ENCODE results near the gene CRACDL. TPM values are rescaled to one million over a fixed set of nuclear protein-coding genes. Genes with fewer than 3 reads are reported as not detected.

The CRACDL gene
- total and polyA plus RNA-seq, 2 of the 13 experiments (the other 11 are each of a cell fraction or from before 2014, with no cell fraction given): 0.15 to 0.26 TPM

GRCh38 chr2:98805412-98806171, 130.4 kb downstream of the CRACDL start (continued):
- TF ChIP-seq SP5 (CRISPR knock-in tag; IDR thresholded peaks at IDR 0.05; ENCODE audit: borderline replicate concordance, low read depth): peak; percentile 50; the same call in 1 of the 2 replicates
- TF ChIP-seq ZNF383 (CRISPR knock-in tag; IDR thresholded peaks at IDR 0.05; ENCODE audit: borderline replicate concordance): no peak
- TF ChIP-seq RELA (CRISPR knock-in tag; IDR thresholded peaks at IDR 0.05): no peak; the same call in 1 of the 2 replicates
- 0 out of 2 replicates have a peak, but pooled peaks have one; percentile 27 for TF ChIP-seq ZNF350 (CRISPR knock-in tag; IDR thresholded peaks at IDR 0.05; ENCODE audit: borderline replicate concordance, low read depth)
- peak; percentile 25; the same call in 1 of the 2 replicates for TF ChIP-seq MYNN (CRISPR knock-in tag; IDR thresholded peaks at IDR 0.05; ENCODE audit: low read depth)
- no peak for TF ChIP-seq EEA1 (CRISPR knock-in tag; IDR thresholded peaks at IDR 0.05; ENCODE audit: borderline replicate concordance)
- TF ChIP-seq ZSCAN25 (CRISPR knock-in tag; IDR thresholded peaks at IDR 0.05): peak; percentile 35; the same call in 1 of the 2 replicates
- no peak for TF ChIP-seq ZNF776 (CRISPR knock-in tag; IDR thresholded peaks at IDR 0.05)
- no peak for TF ChIP-seq ZNF800 (CRISPR knock-in tag; IDR thresholded peaks at IDR 0.05)
- TF ChIP-seq, protein P1, sequence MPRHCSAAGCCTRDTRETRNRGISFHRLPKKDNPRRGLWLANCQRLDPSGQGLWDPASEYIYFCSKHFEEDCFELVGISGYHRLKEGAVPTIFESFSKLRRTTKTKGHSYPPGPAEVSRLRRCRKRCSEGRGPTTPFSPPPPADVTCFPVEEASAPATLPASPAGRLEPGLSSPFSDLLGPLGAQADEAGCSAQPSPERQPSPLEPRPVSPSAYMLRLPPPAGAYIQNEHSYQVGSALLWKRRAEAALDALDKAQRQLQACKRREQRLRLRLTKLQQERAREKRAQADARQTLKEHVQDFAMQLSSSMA (CRISPR knock-in tag; IDR thresholded peaks at IDR 0.05): no peak
- no peak for TF ChIP-seq ZNF180 (CRISPR knock-in tag; IDR thresholded peaks at IDR 0.05; ENCODE audit: borderline replicate concordance, low read depth)
- no peak for TF ChIP-seq AGO2 (optimal IDR thresholded peaks at IDR 0.05; ENCODE audit: low read depth, low read length)
- TF ChIP-seq ZKSCAN8 (CRISPR knock-in tag; IDR thresholded peaks at IDR 0.05; ENCODE audit: borderline replicate concordance): no peak
- TF ChIP-seq, protein P2, sequence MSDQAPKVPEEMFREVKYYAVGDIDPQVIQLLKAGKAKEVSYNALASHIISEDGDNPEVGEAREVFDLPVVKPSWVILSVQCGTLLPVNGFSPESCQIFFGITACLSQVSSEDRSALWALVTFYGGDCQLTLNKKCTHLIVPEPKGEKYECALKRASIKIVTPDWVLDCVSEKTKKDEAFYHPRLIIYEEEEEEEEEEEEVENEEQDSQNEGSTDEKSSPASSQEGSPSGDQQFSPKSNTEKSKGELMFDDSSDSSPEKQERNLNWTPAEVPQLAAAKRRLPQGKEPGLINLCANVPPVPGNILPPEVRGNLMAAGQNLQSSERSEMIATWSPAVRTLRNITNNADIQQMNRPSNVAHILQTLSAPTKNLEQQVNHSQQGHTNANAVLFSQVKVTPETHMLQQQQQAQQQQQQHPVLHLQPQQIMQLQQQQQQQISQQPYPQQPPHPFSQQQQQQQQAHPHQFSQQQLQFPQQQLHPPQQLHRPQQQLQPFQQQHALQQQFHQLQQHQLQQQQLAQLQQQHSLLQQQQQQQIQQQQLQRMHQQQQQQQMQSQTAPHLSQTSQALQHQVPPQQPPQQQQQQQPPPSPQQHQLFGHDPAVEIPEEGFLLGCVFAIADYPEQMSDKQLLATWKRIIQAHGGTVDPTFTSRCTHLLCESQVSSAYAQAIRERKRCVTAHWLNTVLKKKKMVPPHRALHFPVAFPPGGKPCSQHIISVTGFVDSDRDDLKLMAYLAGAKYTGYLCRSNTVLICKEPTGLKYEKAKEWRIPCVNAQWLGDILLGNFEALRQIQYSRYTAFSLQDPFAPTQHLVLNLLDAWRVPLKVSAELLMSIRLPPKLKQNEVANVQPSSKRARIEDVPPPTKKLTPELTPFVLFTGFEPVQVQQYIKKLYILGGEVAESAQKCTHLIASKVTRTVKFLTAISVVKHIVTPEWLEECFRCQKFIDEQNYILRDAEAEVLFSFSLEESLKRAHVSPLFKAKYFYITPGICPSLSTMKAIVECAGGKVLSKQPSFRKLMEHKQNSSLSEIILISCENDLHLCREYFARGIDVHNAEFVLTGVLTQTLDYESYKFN (CRISPR knock-in tag; conservative IDR thresholded peaks at IDR 0.05): peak; percentile 61
- TF ChIP-seq PBX3 (CRISPR knock-in tag; IDR thresholded peaks at IDR 0.05; ENCODE audit: borderline replicate concordance): no peak
- peak; percentile 80 for TF ChIP-seq ZMYM3 (CRISPR knock-in tag; IDR thresholded peaks at IDR 0.05)
- 0 out of 2 replicates have a peak, but pooled peaks have one; percentile 57 for TF ChIP-seq MEIS1 (CRISPR knock-in tag; IDR thresholded peaks at IDR 0.05; ENCODE audit: borderline replicate concordance)
